GM23248 (cell line): ENCODE results near the gene APOD. TPM values are rescaled to one million over a fixed set of nuclear protein-coding genes. Genes with fewer than 3 reads are reported as not detected.
A peak's percentile ranks its signal among the peaks of the same experiment; 100 is the strongest.

ENCODE experiments used
- DNase-seq: peaks from one replicate; pipeline ENCODE4 v3.0.0-alpha.2; 2015
- H2AFZ ChIP-seq: fragments of 200-600 bp; sonication (generic); 2 replicates; pipeline ENCODE4 v1.6.1; 2016; ENCODE audit warnings: antibody characterized with exemption
- H3F3A ChIP-seq: fragments of 200-600 bp; sonication (generic); 2 replicates; pipeline ENCODE4 v1.6.1; 2016; ENCODE audit warnings: mild to moderate bottlenecking, antibody characterized with exemption, mixed run types; ENCODE audit not compliant: insufficient read depth
- H3K27ac ChIP-seq: fragments of 200-600 bp; sonication (generic); 2 replicates; pipeline ENCODE4 v1.5.1; 2016; ENCODE audit warnings: mild to moderate bottlenecking
- H3K27me3 ChIP-seq: fragments of 200-600 bp; sonication (generic); replicated peaks from 2 replicates; pipeline ENCODE4 v1.6.1; 2016; ENCODE audit warnings: mild to moderate bottlenecking; ENCODE audit not compliant: insufficient read depth
- H3K36me3 ChIP-seq: fragments of 200-600 bp; sonication (generic); 2 replicates; pipeline ENCODE4 v1.6.1; 2016; ENCODE audit warnings: low read depth, mild to moderate bottlenecking
- H3K4me1 ChIP-seq: fragments of 200-600 bp; sonication (generic); 2 replicates; pipeline ENCODE4 v1.6.1; 2016; ENCODE audit warnings: mild to moderate bottlenecking; ENCODE audit not compliant: insufficient read depth
- H3K4me2 ChIP-seq: fragments of 200-600 bp; sonication (generic); one replicate; pipeline ENCODE4 v1.6.1; 2016; ENCODE audit warnings: mild to moderate bottlenecking; ENCODE audit not compliant: unreplicated experiment
- H3K4me3 ChIP-seq: fragments of 200-600 bp; sonication (generic); 2 replicates; pipeline ENCODE4 v1.5.1; 2016; ENCODE audit warnings: mild to moderate bottlenecking
- H3K79me2 ChIP-seq: fragments of 200-600 bp; sonication (generic); 2 replicates; pipeline ENCODE4 v1.6.1; 2016; ENCODE audit warnings: mild to moderate bottlenecking; ENCODE audit not compliant: insufficient read depth
- H3K9ac ChIP-seq: fragments of 200-600 bp; sonication (generic); 2 replicates; pipeline ENCODE4 v1.6.1; 2016; ENCODE audit warnings: mild to moderate bottlenecking
- H3K9me2 ChIP-seq: fragments of 200-600 bp; sonication (generic); 2 replicates; pipeline ENCODE4 v1.6.1; 2016; ENCODE audit warnings: mixed run types, mild to moderate bottlenecking, moderate library complexity; ENCODE audit not compliant: insufficient read depth
- H3K9me3 ChIP-seq: fragments of 200-600 bp; sonication (generic); one replicate; pipeline ENCODE4 v1.6.1; 2017; ENCODE audit warnings: low read depth
- H4K20me1 ChIP-seq: fragments of 200-600 bp; sonication (generic); 2 replicates; pipeline ENCODE4 v1.6.0; 2016; ENCODE audit not compliant: insufficient read depth
- EZH2 ChIP-seq: fragments of 200-600 bp; sonication (generic); IDR thresholded peaks from 2 replicates; pipeline ENCODE4 v1.6.1; 2018; ENCODE audit warnings: antibody characterized with exemption, mild to moderate bottlenecking; ENCODE audit not compliant: insufficient read depth, poor library complexity, severe bottlenecking
- EZH2phosphoT487 ChIP-seq: fragments of 200-600 bp; sonication (generic); IDR thresholded peaks from 2 replicates; pipeline ENCODE4 v1.6.1; 2018; ENCODE audit warnings: antibody characterized with exemption, moderate library complexity, mild to moderate bottlenecking, low read depth; ENCODE audit not compliant: insufficient read depth
- WGBS, 2 experiments: methylation state at CpG; one replicate each; pipeline ENCODE4 v1.1.6; 2015 to 2017; ENCODE audit warnings: low lambda C conversion rate in 2 of 2, low coverage in 1 of 2; ENCODE audit errors: missing lambda C conversion rate in 2 of 2; 5-methylcytosine and 5-hydroxymethylcytosine counted together
- in situ Hi-C: fragments of 300-500 bp; cut with MboI; formaldehyde crosslinking; loops from 2 replicates; pipeline ENCODE4 v1.15.0; 2020
- polyA plus RNA-seq: library from polyadenylated mRNA; unstranded; fragments of >200 nt; fragmentation: Nextera tagmentation; extraction: Ambion mirVana; gene quantifications from 2 replicates; pipeline ENCODE4 v1.2.1, GENCODE V29; 2016
- total RNA-seq: library from RNA; depleted of rRNA; stranded (reverse); fragments of >200 nt; shearing (Covaris generic); gene quantifications from 2 replicates; pipeline ENCODE4 v1.2.3, GENCODE V29; 2014

Gene APOD
- total and polyA plus RNA-seq, 2 experiments from 2014 or later: 0.97 to 3.7 TPM

DNA sequence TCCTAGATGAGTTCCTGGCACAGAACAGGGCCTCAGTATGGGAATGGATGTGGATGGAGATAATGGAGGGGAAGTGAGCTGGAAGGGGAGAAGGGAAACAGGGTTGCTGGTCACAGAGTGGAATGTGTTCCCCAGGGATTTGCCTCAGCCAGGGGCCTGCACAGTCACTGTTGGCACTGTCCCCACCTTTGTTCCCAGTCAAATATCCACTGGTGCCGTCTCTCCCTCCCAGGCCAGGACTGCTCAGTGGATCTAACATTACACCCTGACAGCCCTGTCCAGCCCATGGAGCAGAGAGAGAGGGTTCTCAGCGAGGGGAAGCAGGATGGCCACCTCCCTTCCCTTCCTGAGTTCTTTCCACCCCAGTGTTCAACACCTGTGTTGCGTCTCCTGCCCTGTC is 39.1 kb downstream of the APOD start:
- Histone ChIP-seq H3K27me3 (no peaks in the 10 kb centered on the region), H3K9ac (no peak overlapping the region), H3K27ac (no peak overlapping the region), H3K4me2 (no peak overlapping the region), H4K20me1 (no peaks in the 10 kb centered on the region), H3K79me2 (peaks cover 32% of the 10 kb centered on the region), H3K9me2 (no peaks in the 10 kb centered on the region), H2AFZ (no peak overlapping the region), H3F3A (peaks cover 25% of the 10 kb centered on the region), H3K4me3 (no peak overlapping the region), H3K9me3 (no peaks in the 10 kb centered on the region), H3K4me1 (peaks cover 28% of the 10 kb centered on the region), H3K36me3 (no peaks in the 10 kb centered on the region)
- DNase-seq: no peak
- in situ Hi-C loops: no loop called here
- WGBS, 2 experiments: 82 to 89% methylated on average over 3 of the region's 3 CpGs
- TF ChIP-seq EZH2phosphoT487: no peak
- TF ChIP-seq EZH2: no peak

DNA sequence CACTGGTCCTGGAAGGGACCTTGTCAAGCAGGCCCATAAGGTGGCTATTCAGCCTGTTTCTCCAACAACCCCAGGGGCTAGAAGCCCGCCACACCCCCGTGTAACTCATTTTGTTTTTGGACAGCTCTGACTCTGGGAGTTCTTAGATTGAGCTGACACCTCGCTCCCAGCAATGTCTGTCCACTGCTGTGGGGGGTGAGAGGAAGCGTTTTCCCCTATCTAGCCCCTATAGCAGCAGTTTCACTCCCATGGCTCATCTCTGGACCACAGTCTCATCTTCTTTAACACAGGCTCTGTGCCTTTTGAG is 39.6 kb downstream of the APOD start:
- H3K9me3 ChIP-seq: no peaks in the 10 kb centered on the region
- H3K4me3 ChIP-seq: no peak overlapping the region
- H3K36me3 ChIP-seq: no peaks in the 10 kb centered on the region
- 76 to 78% methylated on average over 4 of the region's 4 CpGs for WGBS, 2 experiments
- no peaks in the 10 kb centered on the region for H4K20me1 ChIP-seq
- TF ChIP-seq EZH2phosphoT487 (no peak), EZH2 (no peak)
- H3K9me2 ChIP-seq: no peaks in the 10 kb centered on the region
- H3K27ac ChIP-seq: no peak overlapping the region
- no peaks in the 10 kb centered on the region for H3K27me3 ChIP-seq
- in situ Hi-C loops: no loop called here
- H3K4me1 ChIP-seq: peaks cover 28% of the 10 kb centered on the region
- no peak for DNase-seq
- H3K4me2 ChIP-seq: no peak overlapping the region
- H3F3A ChIP-seq: peaks cover 25% of the 10 kb centered on the region
- no peak overlapping the region for H2AFZ ChIP-seq
- H3K9ac ChIP-seq: no peak overlapping the region
- H3K79me2 ChIP-seq: peaks cover 36% of the 10 kb centered on the region

DNA sequence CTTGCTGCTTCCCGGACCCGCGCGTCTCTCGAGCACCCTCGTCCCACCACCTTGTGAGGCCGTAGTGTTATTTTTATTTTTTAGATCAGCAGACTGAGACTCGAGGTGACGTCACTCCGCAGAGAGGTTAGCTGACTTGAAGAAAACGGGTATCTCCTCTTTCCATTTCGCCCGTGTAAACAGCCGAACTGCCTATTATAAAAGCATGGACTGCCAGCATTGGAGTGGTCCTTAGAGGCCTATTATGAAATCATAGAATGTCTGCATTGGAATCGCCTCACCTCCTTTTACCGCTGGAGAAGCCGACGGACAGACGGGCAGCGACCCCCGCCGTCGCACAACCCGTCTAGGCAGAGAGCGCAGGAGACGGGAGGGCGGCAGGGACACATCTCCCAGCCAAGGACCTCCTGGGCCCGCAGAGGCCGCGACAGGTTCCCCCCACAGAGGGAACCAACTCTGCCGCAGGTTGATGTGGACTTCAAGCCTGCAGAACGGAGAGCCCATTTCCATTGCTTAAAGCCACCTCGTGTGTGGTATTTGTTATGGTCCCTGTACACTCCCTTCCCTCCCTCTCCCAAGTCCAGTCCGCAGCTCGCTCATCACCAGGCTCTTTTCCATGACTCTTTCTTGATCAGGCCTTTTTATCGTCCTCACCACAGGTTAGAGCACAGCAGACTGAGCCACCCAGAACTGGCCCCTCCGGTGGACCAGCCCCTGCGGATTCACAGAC is 40.1 kb downstream of the APOD start:
- Histone ChIP-seq H3K27me3 (no peaks in the 10 kb centered on the region), H3F3A (peaks cover 25% of the 10 kb centered on the region), H2AFZ (peak overlapping the region; percentile 88), H3K9me3 (no peaks in the 10 kb centered on the region), H3K27ac (no peak overlapping the region), H4K20me1 (no peaks in the 10 kb centered on the region), H3K9me2 (no peaks in the 10 kb centered on the region), H3K9ac (peak overlapping the region; percentile 88), H3K4me1 (peaks cover 24% of the 10 kb centered on the region), H3K4me3 (peak overlapping the region; percentile 91), H3K36me3 (no peaks in the 10 kb centered on the region), H3K79me2 (peaks cover 41% of the 10 kb centered on the region), H3K4me2 (peak overlapping the region; percentile 94)
- no peak for DNase-seq
- TF ChIP-seq EZH2phosphoT487: no peak
- TF ChIP-seq EZH2: no peak
- 20 to 21% methylated on average over 34 to 38 of the region's 38 CpGs for WGBS, 2 experiments
- in situ Hi-C loops: no loop called here

DNA sequence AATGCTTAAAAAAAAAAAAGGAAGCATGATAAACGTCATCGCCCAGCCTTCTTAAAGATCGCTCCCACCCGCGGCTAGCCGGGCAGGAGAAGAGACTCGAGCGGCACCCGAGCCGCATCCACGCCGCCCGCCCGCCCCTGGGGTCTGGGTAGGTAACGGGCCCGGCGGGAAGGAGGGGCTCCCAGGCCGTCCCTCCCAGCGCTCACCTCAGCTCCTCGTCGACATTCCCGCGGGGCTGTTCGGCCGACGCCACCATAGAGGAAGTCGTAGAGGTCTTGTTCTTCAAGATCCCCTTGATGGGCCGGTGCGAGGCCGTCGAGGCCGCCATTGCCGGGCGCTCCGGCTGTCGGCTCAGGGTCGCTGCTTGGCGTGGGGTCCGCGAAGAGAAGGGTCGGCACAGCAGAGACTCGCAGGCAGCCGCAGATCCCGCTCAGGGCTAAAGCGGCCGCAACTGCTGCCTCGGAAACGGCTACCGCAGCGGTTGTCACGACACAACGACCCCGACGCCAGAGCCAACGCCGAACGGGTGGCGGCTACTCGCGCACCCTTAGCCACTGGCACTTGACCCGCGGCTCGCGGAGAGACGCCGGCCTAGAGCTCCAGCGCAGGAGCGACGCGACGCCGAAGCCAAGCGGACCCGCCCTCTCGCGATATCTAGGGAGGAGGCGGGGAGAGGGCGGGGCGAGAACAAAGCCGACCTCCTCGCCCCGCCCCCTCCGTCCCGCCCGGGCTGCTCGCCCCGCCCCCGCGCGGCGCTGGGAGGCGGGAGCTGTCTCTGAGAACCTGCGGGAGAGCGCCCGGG is 40.8 kb downstream of the APOD start, which contains the start of gene PPP1R2:
Gene PPP1R2, minus strand, starts transcription at position 628 of the 802 bp plus-strand sequence. Its CDS starts 300 bp downstream, at position 328.
- Histone ChIP-seq H3K9me2 (no peaks in the 10 kb centered on the region), H3K27ac (peak within 1 kb of the TSS; percentile 67), H3F3A (peaks cover 25% of the 10 kb centered on the region), H3K79me2 (peaks cover 49% of the 10 kb centered on the region), H3K9me3 (no peaks in the 10 kb centered on the region), H3K4me2 (peak within 1 kb of the TSS; percentile 99), H3K4me3 (peak within 1 kb of the TSS; percentile 91), H3K27me3 (no peaks in the 10 kb centered on the region), H3K9ac (peak within 1 kb of the TSS; percentile 88), H4K20me1 (no peaks in the 10 kb centered on the region), H3K4me1 (peaks cover 24% of the 10 kb centered on the region), H2AFZ (peak within 1 kb of the TSS; percentile 88), H3K36me3 (no peaks in the 10 kb centered on the region)
- peak; percentile 98 for DNase-seq
- in situ Hi-C loops: no loop called here
- 1% methylated on average over 45 to 52 of the region's 95 CpGs for WGBS, 2 experiments
- TF ChIP-seq EZH2 (no peak), EZH2phosphoT487 (no peak)
